B cell (primary cell): ENCODE measurements around the gene DNHD1.

Experiments used
- CTCF ChIP-seq: fragments of 200-600 bp; IDR thresholded peaks from one replicate; pipeline ENCODE4 v1.8.0; 2022; ENCODE audit warnings: antibody characterized with exemption, mild to moderate bottlenecking
- EZH2 ChIP-seq: IDR thresholded peaks from 2 replicates; pipeline ENCODE4 v1.6.1; 2012; ENCODE audit warnings: borderline replicate concordance, low read depth, mild to moderate bottlenecking, moderate library complexity, low read length; ENCODE audit not compliant: insufficient read depth, poor library complexity, severe bottlenecking

- TF ChIP-seq CTCF: no peak
- no peak for TF ChIP-seq EZH2
Observed at GRCh38 chr11:6571434-6572008, 74.4 kb downstream of the DNHD1 start.
